GM12873 (cell line): ENCODE measurements around the gene GNA12.
A peak's percentile ranks its signal among the peaks of the same experiment; 100 is the strongest.

Experiments
- TF ChIP-seq, protein P1 (sequence below): IDR thresholded peaks from 2 replicates; pipeline ENCODE4 v1.5.1; 2012; ENCODE audit warnings: low read depth, mild to moderate bottlenecking, moderate library complexity, low read length, control low read depth; ENCODE audit not compliant: insufficient read depth; ENCODE audit errors: missing control alignments

The GNA12 gene

DNA sequence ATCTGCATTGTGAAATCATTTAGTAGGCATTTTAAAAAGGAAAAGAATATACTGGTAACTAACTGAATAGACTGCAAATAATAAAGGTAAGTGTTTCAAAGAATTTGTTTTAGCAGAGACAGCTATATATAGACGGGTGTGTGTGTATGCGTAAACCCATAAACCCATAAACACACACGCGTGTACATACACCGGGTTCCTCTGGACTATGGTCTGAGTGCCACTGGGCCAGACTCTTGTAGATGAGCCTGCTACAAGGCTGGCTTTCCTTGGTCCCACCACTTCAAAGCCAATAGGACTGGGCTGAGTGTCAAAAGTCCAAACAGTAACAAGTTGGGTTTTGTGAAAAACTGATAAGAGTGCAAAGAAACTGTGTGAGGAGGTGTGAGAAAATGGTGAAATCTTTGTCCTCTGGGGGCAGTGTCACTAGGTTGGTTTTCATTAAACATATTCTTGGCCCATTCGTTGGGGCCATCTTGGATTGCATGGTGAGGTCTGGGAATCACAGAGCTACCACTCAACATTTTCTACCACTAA lies 39.8 kb downstream of the GNA12 start:
- TF ChIP-seq, protein P1, sequence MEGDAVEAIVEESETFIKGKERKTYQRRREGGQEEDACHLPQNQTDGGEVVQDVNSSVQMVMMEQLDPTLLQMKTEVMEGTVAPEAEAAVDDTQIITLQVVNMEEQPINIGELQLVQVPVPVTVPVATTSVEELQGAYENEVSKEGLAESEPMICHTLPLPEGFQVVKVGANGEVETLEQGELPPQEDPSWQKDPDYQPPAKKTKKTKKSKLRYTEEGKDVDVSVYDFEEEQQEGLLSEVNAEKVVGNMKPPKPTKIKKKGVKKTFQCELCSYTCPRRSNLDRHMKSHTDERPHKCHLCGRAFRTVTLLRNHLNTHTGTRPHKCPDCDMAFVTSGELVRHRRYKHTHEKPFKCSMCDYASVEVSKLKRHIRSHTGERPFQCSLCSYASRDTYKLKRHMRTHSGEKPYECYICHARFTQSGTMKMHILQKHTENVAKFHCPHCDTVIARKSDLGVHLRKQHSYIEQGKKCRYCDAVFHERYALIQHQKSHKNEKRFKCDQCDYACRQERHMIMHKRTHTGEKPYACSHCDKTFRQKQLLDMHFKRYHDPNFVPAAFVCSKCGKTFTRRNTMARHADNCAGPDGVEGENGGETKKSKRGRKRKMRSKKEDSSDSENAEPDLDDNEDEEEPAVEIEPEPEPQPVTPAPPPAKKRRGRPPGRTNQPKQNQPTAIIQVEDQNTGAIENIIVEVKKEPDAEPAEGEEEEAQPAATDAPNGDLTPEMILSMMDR: peak; percentile 10

DNA sequence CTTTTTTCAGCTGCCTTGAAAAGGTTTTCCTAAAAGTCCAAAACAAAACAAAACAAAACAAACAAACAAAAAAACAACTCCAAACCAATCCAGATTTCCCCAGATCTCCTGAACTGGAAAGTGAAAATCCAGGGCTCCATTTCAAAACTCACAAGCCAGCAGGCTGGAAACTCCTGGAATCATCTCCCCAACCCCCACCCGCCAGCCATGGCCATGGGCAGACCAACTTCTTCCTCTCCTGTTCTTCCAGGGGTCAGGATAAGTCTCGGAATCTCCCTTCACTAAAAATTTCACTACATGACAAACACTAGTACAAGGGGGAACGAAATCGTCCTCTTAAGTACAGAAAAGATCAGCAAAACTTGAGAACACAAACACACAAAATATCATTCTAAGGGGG lies 40.4 kb downstream of the GNA12 start:
- TF ChIP-seq, protein P1: no peak

DNA sequence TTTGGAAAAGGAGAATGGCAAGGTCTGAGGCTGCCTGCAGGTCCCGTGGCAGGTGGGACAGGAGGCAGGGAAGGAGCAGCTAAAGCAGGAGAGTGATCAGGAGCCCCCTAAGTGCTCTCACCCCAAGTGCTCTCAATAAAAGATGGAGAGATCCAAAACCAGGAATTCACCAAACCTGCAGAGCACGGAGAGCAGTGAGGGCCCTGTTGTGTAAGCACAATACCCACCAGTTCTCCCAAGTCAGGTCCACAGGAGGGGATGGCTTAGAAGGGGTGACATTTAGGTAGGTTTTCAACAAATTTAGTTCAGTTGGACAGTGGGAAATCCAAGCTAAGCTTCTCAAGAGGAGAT lies 40.8 kb downstream of the GNA12 start:
- TF ChIP-seq, protein P1: no peak

DNA sequence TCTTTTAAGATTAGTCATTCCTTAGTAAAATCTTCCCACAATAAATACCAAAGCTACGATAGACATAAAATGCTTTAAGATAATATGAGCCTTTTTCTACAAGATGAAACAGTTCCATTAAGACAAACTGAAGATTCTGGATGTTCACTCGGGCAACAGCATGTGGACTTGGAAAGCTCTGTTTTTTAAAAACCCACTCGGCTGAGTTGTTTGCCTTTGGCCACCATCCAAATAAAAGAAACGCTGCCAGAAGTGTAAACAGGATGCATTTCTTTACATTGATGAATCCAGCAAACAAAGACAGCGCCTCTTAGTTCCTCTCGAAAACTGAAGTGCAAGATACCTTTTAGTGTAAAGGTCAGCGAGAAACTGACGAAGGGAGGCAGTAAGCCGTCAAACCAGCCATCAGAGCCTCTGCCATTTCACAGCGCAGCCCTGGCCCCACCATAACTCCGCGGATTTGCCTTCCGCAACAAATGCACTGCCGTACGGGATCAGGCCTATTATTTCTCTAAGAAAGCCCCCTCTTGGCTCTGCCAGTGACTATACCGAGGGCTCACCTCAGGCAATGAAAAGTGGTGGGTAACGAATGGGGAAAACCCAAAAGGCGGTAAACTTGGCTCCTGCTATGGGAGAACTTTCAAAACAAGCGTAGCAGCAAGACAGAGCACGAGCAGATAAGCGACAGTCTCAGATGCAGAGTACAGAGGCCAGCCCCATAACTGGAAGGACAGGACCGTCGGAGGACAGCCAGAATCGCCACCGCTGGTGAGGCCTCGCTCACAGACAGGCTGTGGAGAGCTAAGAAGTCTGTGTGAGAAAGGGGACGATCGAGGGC lies 41.4 kb downstream of the GNA12 start:
- TF ChIP-seq, protein P1: no peak

DNA sequence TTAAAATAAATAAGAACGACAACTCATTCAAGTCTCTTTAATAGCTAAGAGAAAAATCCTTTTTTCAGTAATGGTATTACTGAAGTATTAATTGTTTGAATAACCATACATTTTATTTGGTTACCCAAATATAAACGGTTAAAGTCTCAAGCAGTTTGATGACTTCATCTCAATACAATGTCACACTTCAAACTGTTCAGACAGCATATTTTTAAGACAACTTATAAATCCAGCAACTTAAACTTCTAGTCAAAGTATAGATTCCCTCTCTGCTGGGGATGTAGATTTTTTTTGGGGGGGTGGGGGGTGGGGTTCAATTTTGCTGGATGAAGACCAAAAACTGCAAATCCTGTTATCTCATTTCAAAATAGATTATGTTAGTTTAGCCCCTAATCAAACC lies 42.0 kb downstream of the GNA12 start:
- TF ChIP-seq, protein P1: no peak

DNA sequence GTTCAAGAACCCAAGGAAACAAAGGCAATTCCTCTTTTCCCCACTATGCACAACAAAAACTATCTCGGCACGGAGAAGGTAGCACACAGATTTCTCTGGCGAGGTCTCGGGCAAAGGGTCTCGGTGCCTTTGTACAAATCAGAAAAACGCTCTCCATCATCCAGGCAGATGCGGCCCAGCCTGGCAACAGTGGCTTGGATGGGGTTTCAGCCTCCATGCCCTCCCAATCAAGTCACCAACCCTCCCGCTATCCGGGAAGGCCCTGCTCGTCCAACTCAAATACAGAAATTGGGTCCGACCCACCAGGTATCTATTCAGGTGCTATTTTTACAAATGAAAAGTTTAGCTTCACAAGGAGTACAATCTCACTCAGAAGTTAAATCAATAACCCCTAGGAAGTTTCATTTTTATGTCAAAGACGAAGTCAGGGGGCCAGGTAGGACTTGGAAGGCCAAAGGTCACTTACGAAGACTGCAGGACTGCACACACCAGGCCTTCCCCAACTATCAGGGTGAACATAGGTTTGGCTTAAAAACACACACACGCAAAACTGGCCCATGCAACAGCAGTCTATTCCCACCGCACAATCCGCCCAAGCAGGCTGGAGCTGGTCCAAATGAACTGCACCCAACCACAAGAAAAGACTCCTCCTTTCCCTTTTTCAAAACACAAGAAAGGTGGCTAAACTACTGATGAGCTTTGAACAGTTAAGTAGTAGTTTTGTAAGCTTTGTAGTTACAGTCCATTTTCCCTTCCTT lies 43.0 kb downstream of the GNA12 start:
- TF ChIP-seq, protein P1: no peak

DNA sequence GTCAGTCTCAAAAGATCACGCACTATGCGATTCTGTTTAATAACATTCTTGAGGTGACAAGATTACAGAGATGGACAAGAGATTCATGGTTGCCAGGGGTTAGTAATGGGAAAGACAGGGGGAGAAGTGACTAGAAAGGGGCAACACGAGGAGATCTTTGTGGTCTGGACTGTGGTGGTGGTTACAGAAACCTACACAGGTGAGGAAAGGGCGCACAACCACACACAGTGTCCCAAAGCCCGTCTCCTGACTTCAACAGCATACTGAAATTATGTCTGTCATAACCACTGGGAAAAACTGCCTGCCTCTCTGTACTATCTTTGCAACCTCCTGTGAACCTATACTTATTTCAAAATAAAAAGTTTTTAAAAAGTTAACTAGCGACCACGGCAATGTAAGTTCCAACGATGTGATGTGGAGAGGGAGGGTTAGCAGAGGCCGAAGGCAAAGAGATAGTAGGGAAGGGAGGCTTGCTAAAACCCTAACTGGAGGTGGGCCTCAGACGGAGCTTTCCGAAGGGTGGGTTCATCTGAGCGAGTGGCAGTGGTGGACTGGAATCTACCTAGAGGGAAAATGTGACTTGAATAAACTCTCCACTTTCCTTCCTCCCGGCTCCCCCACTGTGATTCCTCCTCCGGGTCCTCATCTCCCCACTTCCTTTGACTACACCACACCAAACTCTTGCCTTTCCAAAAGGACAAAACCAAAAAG lies 43.7 kb downstream of the GNA12 start:
- TF ChIP-seq, protein P1: no peak
